ENCODE data around the gene ASB10. TPM values are rescaled to one million over a fixed set of nuclear protein-coding genes. Genes with fewer than 3 reads are reported as not detected.

ASB10 gene
- total RNA-seq, 2 experiments from 2014 or later, result not detected

DNA sequence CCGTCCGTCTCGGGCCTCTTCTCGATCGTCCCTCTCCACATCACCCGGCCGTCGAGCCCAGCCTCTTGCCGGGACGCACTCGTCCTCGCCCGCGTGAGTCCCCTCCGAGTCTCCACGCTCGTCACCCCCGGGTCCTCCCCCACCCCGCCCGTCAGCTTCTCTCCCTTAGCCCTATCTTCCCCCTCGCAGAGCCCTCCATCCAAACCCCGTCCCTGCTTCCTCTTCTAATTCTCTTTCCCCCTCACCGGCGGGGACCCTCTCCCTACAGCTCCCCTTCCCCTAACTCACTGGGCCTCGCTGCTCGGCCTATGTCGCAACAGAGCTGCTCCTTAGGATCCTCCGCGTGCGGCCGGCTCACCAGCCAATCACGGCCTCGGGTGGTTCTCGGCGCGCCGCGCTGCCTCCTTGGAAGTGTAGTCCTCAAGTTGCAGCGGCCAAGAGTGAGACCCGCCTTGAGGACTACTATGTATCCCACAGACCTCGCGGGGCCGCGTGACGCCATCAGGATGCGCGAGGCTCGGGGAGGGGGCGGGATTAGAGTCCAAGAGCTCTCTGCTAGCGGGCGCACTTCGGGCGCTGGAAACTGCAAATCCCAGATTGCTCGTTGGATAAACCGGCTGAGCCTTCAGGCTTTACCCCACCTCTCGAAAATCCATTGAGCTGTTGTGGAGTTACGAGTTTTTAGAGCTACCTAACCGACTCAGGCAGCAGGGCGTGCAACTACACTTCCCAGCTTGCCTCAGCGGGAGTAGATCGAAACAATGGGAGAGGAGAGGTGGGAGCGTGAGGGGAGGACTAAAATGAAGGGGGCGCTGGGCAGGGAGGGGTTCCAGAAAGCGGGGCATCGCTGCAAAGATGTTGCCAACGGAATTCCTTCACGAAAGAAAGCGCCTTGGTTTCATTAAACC is 40.1 kb upstream of the ASB10 start, which contains the start of gene ABCF2:
TSS of gene ABCF2 (minus strand) at position 331 of the 908 bp plus-strand sequence. CDS start 747 bp downstream, outside the sequence.
- peak within 1 kb of the TSS; percentile 81 for H3K27ac Mint-ChIP-seq
- peaks cover 32% of the 10 kb centered on the region for H3K36me3 Mint-ChIP-seq (ENCODE audit: low read depth)
- H3K9me3 Mint-ChIP-seq, result no peaks in the 10 kb centered on the region
- H3K27me3 Mint-ChIP-seq (ENCODE audit: low read depth), result no peaks in the 10 kb centered on the region
- H3K4me1 Mint-ChIP-seq (ENCODE audit: low read depth), result peaks cover 43% of the 10 kb centered on the region
- DNase-seq, result peak; percentile 100
- intact Hi-C loops (cut with micrococcal nuclease), result loop anchor here (1.0 to 2.0 kb wide), 9 partner anchors 17 to 406 kb away; partner anchors contain the start of genes ABCB8 and TMUB1
- H3K4me3 Mint-ChIP-seq, result peak within 1 kb of the TSS; percentile 99
- CTCF ChIA-PET, result interaction anchor here (0.8 to 12.4 kb wide), 6 partner anchors 18 to 88 kb away, joined by 3 to 97 read pairs (median 4); no protein-coding TSS in a partner anchor

DNA sequence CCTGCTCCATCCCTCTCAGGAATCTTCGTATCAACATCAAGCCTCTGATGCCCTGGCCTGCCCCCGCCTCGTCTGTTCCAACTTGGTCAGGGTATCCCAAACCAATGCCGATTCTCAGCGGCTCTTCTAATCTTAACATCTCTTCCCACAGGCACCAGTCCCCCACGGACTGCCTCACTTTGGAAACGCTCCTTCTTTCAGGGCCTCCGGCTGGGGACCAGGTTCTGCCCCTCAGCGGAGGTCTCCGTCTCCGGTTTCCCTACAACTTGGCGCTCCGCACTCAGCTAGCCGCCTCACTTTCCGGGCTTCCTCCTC is 39.5 kb upstream of the ASB10 start:
- no peaks in the 10 kb centered on the region for H3K9me3 Mint-ChIP-seq
- H3K4me3 Mint-ChIP-seq, result peak overlapping the region; percentile 99
- CTCF ChIA-PET, result interaction anchor here (0.9 to 12.4 kb wide), 4 partner anchors 19 to 85 kb away, joined by 3 to 97 read pairs (median 4); no protein-coding TSS in a partner anchor
- intact Hi-C loops (cut with micrococcal nuclease), result loop anchor here (2.0 kb wide), 3 partner anchors 50 to 406 kb away; partner anchors contain the start of gene ABCB8
- no peak for DNase-seq
- H3K27me3 Mint-ChIP-seq (ENCODE audit: low read depth), result no peaks in the 10 kb centered on the region
- H3K36me3 Mint-ChIP-seq (ENCODE audit: low read depth), result peaks cover 33% of the 10 kb centered on the region
- H3K27ac Mint-ChIP-seq, result peak overlapping the region; percentile 81
- H3K4me1 Mint-ChIP-seq (ENCODE audit: low read depth), result peaks cover 37% of the 10 kb centered on the region

DNA sequence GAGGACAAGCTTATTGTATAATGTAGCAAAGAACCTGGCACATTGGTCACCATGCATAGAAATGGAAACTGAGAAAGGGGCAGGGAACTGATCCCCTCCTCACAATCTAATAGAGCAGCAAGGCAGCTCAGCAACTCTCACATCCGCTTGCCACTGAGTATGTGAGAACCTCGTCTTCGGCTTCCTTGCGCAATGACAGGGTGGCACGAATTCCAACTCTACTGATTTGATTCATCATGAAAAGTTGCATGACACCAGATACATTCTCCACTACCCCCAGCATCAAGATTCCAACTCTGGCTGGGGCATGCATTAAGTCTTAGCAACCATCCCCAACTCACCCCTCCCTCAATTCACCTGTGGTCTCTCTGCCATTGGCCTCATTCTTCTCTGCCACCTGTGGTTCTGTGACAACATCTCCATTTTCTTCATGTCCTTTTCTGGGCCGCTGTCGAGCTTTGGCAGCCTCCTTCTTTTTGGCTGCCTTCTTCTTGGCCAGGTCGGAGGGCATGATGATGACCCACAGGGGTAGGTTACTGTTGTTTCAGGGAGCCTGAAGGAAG is 39.0 kb upstream of the ASB10 start:
- H3K9me3 Mint-ChIP-seq, result no peaks in the 10 kb centered on the region
- H3K27ac Mint-ChIP-seq, result no peak overlapping the region
- no peak for DNase-seq
- H3K4me3 Mint-ChIP-seq, result peak overlapping the region; percentile 99
- CTCF ChIA-PET, result interaction anchor here (0.8 to 12.4 kb wide), 4 partner anchors 19 to 102 kb away, joined by 3 to 97 read pairs (median 3); no protein-coding TSS in a partner anchor
- H3K36me3 Mint-ChIP-seq (ENCODE audit: low read depth), result peaks cover 34% of the 10 kb centered on the region
- intact Hi-C loops (cut with micrococcal nuclease), result loop anchor here (2.0 kb wide), 3 partner anchors 51 to 407 kb away; partner anchors contain the start of gene ABCB8
- no peaks in the 10 kb centered on the region for H3K27me3 Mint-ChIP-seq (ENCODE audit: low read depth)
- peaks cover 32% of the 10 kb centered on the region for H3K4me1 Mint-ChIP-seq (ENCODE audit: low read depth)

DNA sequence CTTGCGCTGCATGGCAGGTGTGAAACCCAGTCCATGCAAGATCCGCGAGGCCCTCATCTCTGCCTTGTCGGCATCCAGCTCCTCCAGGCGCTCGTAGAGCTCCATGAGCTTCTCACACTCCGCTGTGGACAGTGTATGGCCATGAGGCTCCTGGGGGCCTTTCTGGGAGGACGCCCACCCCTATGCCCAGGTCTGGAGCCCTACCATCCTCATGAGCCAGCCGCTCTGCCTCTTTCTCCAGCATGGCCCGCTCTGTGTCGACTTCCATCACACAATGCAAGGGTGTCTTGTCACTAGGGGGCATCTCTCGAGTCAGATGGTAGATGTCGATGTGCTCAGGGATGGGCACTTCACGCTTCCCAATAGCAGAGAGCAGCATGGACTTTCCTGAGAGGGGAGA is 36.7 kb upstream of the ASB10 start:
- no peak for DNase-seq
- H3K27me3 Mint-ChIP-seq (ENCODE audit: low read depth), result no peaks in the 10 kb centered on the region
- no peaks in the 10 kb centered on the region for H3K9me3 Mint-ChIP-seq
- intact Hi-C loops (cut with micrococcal nuclease), result no loop called here
- no peak overlapping the region for H3K4me3 Mint-ChIP-seq
- peaks cover 32% of the 10 kb centered on the region for H3K4me1 Mint-ChIP-seq (ENCODE audit: low read depth)
- no peak overlapping the region for H3K27ac Mint-ChIP-seq
- CTCF ChIA-PET, result interaction anchor here (0.6 to 12.4 kb wide), 2 partner anchors 16 to 22 kb away, joined by 3 to 97 read pairs; no protein-coding TSS in a partner anchor
- peaks cover 44% of the 10 kb centered on the region for H3K36me3 Mint-ChIP-seq (ENCODE audit: low read depth)

DNA sequence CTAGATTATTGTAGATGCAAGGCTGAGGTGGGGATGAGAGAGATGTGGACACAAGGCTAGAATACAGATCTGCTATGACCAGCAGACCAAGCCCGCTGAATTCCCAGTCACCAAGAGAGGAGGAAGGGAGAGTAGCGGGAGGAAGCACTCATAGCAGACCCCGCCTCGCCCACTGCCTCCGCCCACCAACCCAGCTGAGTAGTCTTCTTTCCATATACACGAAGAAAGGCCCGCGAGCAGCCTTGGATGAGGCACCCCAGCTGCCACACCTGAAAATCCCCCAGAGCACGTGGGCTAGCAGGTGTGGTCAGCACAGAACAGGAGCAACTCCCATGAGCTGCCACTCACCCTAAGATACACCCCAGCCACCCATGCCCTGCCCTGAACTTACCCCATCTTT is 31.1 kb upstream of the ASB10 start:
- intact Hi-C loops (cut with micrococcal nuclease), result no loop called here
- CTCF ChIA-PET, result interaction anchor here (12.4 kb wide), 1 partner anchor 27 kb away, joined by 97 read pairs; no protein-coding TSS in a partner anchor
- DNase-seq, result no peak
- peaks cover 49% of the 10 kb centered on the region for H3K36me3 Mint-ChIP-seq (ENCODE audit: low read depth)
- H3K4me1 Mint-ChIP-seq (ENCODE audit: low read depth), result no peaks in the 10 kb centered on the region
- H3K27me3 Mint-ChIP-seq (ENCODE audit: low read depth), result no peaks in the 10 kb centered on the region
- H3K27ac Mint-ChIP-seq, result no peak overlapping the region
- no peaks in the 10 kb centered on the region for H3K9me3 Mint-ChIP-seq
- no peak overlapping the region for H3K4me3 Mint-ChIP-seq

DNA sequence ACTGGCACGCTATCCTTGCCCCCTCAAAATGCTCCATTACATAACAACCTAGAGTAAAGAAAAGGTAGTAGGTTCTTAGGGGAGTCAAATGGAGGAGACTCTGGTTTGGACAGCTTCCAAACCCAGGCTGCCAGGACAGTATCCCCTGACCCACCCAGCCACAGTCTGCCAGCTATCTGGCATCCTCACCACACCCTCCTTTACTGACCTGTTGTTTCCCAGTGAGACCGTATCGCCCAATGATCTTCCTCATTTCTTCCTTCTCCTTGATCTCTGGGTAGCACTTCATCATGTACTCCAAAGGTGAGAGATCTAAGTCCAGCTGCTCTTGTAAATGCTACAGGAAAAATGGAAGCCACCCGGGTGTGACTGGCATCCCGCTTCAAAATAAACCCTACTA is 28.3 kb upstream of the ASB10 start:
- H3K27ac Mint-ChIP-seq, result no peak overlapping the region
- no peak overlapping the region for H3K4me3 Mint-ChIP-seq
- H3K36me3 Mint-ChIP-seq (ENCODE audit: low read depth), result peaks cover 42% of the 10 kb centered on the region
- DNase-seq, result no peak
- no peaks in the 10 kb centered on the region for H3K27me3 Mint-ChIP-seq (ENCODE audit: low read depth)
- intact Hi-C loops (cut with micrococcal nuclease), result no loop called here
- H3K4me1 Mint-ChIP-seq (ENCODE audit: low read depth), result no peaks in the 10 kb centered on the region
- H3K9me3 Mint-ChIP-seq, result no peaks in the 10 kb centered on the region
- CTCF ChIA-PET, result interaction anchor here (0.6 kb wide), 1 partner anchor 40 kb away, joined by 3 read pairs; no protein-coding TSS in a partner anchor

DNA sequence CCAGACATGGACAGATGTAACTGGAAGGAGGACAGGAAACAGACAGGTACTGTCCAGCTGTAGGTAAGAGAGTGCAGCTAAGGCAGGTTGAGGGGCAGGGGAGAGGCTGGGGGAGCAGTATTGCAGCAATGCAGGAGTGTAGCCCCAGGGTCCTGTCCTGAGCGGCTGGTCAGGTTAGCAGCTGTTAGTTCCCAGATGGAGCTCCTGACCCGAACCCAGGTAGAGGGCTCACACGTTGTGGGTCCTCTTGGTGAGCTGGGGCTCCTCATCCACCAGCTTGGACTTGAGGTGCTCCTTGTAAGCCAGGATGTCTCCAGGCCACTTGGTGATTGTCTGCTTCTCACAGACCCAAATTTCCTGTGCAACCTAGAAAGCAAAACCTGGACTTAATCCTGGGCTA is 26.8 kb upstream of the ASB10 start:
- Mint-ChIP-seq H3K27ac (no peak overlapping the region), H3K9me3 (no peaks in the 10 kb centered on the region), H3K27me3 (ENCODE audit: low read depth) (no peaks in the 10 kb centered on the region), H3K4me3 (no peak overlapping the region), H3K4me1 (ENCODE audit: low read depth) (no peaks in the 10 kb centered on the region), H3K36me3 (ENCODE audit: low read depth) (peaks cover 34% of the 10 kb centered on the region)
- CTCF ChIA-PET, result interaction anchor here (0.7 to 2.0 kb wide), 2 partner anchors 30 to 96 kb away, joined by 3 to 7 read pairs; no protein-coding TSS in a partner anchor
- intact Hi-C loops (cut with micrococcal nuclease), result no loop called here
- no peak for DNase-seq

DNA sequence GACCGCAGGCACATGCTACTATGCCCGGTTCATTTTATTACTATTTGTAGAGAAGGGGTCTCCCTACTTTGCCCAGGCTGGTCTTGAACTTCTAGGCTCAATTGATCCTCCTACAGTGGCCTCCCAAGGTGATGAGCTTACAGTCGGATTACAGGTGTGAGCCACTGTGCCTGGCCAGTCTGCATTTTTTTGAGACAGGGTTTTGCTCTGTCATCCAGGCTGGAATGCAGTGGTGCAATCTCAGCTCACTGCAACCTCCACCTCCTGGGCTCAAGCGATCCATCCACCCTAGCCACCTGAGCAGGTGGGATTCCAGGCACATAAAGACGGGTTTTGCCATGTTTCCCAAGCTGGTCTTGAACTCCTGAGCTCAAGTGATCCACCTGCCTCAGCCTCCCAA is 25.6 kb upstream of the ASB10 start:
- Mint-ChIP-seq H3K9me3 (no peaks in the 10 kb centered on the region), H3K36me3 (ENCODE audit: low read depth) (peaks cover 23% of the 10 kb centered on the region), H3K27me3 (ENCODE audit: low read depth) (no peaks in the 10 kb centered on the region), H3K4me3 (no peak overlapping the region), H3K27ac (no peak overlapping the region), H3K4me1 (ENCODE audit: low read depth) (peaks cover 3% of the 10 kb centered on the region)
- no peak for DNase-seq
- CTCF ChIA-PET, result interaction anchor here (1.1 to 2.0 kb wide), 2 partner anchors 22 to 31 kb away, joined by 3 to 7 read pairs; no protein-coding TSS in a partner anchor
- intact Hi-C loops (cut with micrococcal nuclease), result no loop called here

DNA sequence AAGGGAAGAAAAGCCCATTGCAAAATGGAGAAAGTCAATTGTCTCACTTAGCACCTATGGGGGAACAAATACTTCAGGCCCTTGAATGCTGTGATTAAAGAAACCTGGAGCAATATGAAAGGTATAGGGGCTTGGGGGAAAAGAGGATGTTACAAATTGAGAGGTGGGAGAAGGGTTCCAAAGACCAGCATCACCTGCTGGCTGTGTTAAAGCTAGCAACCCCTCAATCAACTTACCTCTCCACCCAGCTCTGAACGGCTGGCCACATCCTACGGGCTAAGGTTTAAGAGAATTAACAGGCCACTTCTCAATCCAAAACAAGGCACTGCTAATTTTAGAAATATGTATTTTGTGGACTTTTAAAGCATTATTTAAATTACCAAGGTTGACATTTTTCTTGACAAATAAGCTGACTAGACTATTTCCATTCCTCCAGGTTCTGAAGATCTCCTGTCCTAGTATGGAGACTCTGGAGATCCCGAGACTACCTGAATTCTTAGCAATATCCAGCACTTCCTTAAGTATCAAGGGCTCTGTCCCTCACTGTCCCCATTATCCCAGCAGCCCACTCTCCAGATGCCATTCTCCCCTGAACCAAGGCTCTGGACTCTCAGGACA is 24.2 kb upstream of the ASB10 start:
- no peak for DNase-seq
- H3K27ac Mint-ChIP-seq, result no peak overlapping the region
- intact Hi-C loops (cut with micrococcal nuclease), result no loop called here
- no peak overlapping the region for H3K4me3 Mint-ChIP-seq
- peaks cover 22% of the 10 kb centered on the region for H3K36me3 Mint-ChIP-seq (ENCODE audit: low read depth)
- H3K9me3 Mint-ChIP-seq, result no peaks in the 10 kb centered on the region
- CTCF ChIA-PET, result interaction anchor here (0.9 to 1.1 kb wide), 2 partner anchors 14 to 33 kb away, joined by 3 read pairs; no protein-coding TSS in a partner anchor
- H3K27me3 Mint-ChIP-seq (ENCODE audit: low read depth), result no peaks in the 10 kb centered on the region
- H3K4me1 Mint-ChIP-seq (ENCODE audit: low read depth), result peaks cover 15% of the 10 kb centered on the region

DNA sequence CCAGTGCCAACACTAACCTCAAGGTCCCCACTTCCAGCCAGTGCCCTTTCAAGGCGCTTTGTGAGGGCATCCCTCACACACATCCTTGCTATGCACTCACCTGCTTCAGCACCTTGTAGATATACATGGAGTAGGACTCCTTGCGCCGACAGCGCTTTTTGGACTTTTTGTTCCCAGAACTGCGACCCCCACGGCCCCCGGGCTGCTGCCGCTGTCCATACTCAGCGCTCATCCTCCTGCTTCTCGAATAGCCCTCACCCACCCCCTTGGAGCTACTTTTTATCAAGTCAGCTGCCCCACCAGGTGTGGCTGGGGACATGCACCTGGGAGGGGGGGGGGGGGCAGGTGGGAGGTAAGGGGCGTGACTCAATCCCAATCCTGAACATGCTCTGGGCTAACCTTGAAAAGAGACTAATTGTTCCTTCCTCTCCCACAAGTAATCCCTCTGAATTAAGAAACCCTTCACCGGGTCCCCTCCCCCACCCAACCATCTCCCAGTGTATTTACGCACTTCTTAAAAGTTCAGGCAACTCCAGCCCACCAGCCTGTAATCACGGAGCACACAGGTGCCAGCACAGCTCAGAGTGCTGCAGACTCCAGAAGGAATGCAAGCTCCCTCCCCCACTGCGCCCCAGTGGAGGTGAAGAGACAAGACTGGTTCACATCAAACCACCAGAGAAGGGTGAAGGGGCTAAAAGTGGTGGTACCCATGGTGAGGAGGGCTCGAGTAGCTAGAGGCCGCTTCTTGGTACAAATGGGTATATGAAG is 23.2 kb upstream of the ASB10 start, which contains the start of gene H2BK1:
TSS of gene H2BK1 (minus strand) at position 402 of the 768 bp plus-strand sequence. CDS start at position 232, 170 bp downstream.
- intact Hi-C loops (cut with micrococcal nuclease), result no loop called here
- CTCF ChIA-PET, result no interaction called here
- Mint-ChIP-seq H3K4me3 (no peak within 1 kb of the TSS), H3K4me1 (ENCODE audit: low read depth) (peaks cover 17% of the 10 kb centered on the region), H3K27me3 (ENCODE audit: low read depth) (no peaks in the 10 kb centered on the region), H3K36me3 (ENCODE audit: low read depth) (peaks cover 16% of the 10 kb centered on the region), H3K9me3 (no peaks in the 10 kb centered on the region), H3K27ac (no peak within 1 kb of the TSS)
- no peak for DNase-seq

DNA sequence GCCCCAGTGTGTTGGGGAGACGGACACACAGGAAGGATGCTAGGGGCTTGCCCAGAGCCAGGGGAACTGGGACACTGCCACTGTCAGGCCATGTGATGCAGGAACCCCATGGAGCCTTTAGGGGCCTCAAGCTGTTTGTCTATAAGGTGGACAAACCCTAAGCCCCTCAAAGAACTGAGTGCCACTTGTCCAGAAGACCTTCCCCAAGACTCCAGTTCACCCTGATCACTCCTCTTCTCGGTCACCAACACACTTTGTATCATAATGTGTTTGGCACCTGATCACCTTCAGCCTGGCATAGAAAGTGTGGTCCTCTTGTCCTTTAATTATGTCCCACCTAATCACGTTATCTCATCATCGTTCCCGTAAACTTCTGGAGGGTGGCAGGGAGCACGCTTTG is 22.5 kb upstream of the ASB10 start:
- Mint-ChIP-seq H3K27ac (no peak overlapping the region), H3K4me1 (ENCODE audit: low read depth) (peaks cover 17% of the 10 kb centered on the region), H3K27me3 (ENCODE audit: low read depth) (peaks cover 2% of the 10 kb centered on the region), H3K9me3 (no peaks in the 10 kb centered on the region), H3K36me3 (ENCODE audit: low read depth) (peaks cover 9% of the 10 kb centered on the region), H3K4me3 (no peak overlapping the region)
- CTCF ChIA-PET, result no interaction called here
- no peak for DNase-seq
- intact Hi-C loops (cut with micrococcal nuclease), result no loop called here

Data from activated naive CD4-positive, alpha-beta T cell treated with anti-CD3 and anti-CD28 coated beads for 36 hours (primary cell).